Adrenal gland (tissue), 19 donors: ENCODE results near the gene RAD52. TPM values are rescaled to one million over a fixed set of nuclear protein-coding genes. Genes with fewer than 3 reads are reported as not detected.

Experiments used
- DNase-seq, 7 donors: peaks; one replicate each; pipeline ENCODE4 v3.0.0-alpha.2; 2019 to 2020
- H3K27ac ChIP-seq, 5 donors: fragments of 200-600 bp; sonication (generic) in 4 of 5; 1 replicate in 3 of 5; 2 replicates in 2 of 5; pipeline versions ENCODE4 v1.5.1 to v1.8.0; 2016 to 2020; ENCODE audit warnings: mild to moderate bottlenecking in 1 of 5
- H3K27me3 ChIP-seq: fragments of 200-600 bp; 2 replicates; pipeline ENCODE4 v1.8.0; 2021
- H3K36me3 ChIP-seq, 2 donors: fragments of 200-600 bp; replicated peaks in 1 of 2; 1 replicate in 1 of 2; 2 replicates in 1 of 2; pipeline versions ENCODE4 v1.5.1 to v1.8.0; 2018 to 2022
- H3K4me1 ChIP-seq, 2 donors: fragments of 200-600 bp; replicated peaks in 1 of 2; 1 replicate in 1 of 2; 2 replicates in 1 of 2; pipeline versions ENCODE4 v1.5.1 to v1.8.0; 2018 to 2021
- H3K4me3 ChIP-seq, 4 donors: fragments of 200-600 bp; sonication (generic) in 3 of 4; one replicate each; pipeline ENCODE4 v1.5.1; 2016 to 2018
- H3K9me3 ChIP-seq, 3 donors: fragments of 200-600 bp; sonication (generic) in 1 of 3; replicated peaks in 1 of 3; 1 replicate in 2 of 3; 2 replicates in 1 of 3; pipeline versions ENCODE4 v1.5.1 to v1.8.0; 2016 to 2021
- POLR2A ChIP-seq, 2 donors: fragments of 450-650 bp; IDR thresholded peaks; one replicate each; pipeline ENCODE4 v1.6.1; 2017; ENCODE audit warnings: antibody characterized with exemption in 2 of 2, mild to moderate bottlenecking in 2 of 2, moderate library complexity in 1 of 2
- WGBS, 4 donors: extraction: QIAGEN DNeasy Blood & Tissue Kit in 2 of 4; methylation state at CpG; one replicate each; pipeline versions ENCODE4 v1.1.5 to v1.1.7; 2013 to 2017; 5-methylcytosine and 5-hydroxymethylcytosine counted together
- intact Hi-C, 2 donors: fragments of 100-400 bp; cut with DNase I; formaldehyde crosslinking; loops; one replicate each; pipeline versions ENCODE4 v1.14.1 to v1.15.0; 2022 to 2023
- long read RNA-seq, 10 donors: library from polyadenylated mRNA in 3 of 10; unstranded in 2 of 10; stranded (forward) in 1 of 10; transcript quantifications; one replicate each; pipeline ENCODE4 v2.0.0 and lab custom pipeline, GENCODE V29; 2021 to 2026
- polyA plus RNA-seq, 3 donors: library from polyadenylated mRNA; stranded (reverse); fragments of 200-250 nt in 2 of 3; fragments of 350-450 nt in 1 of 3; fragmentation: Illumina TruSeq in 1 of 3; extraction: RNeasy Lipid Tissue Mini Kit (QIAGEN cat#74804) in 1 of 3; gene quantifications; one replicate each; pipeline ENCODE4 v1.2.3, GENCODE V29; 2013 to 2014
- total RNA-seq, 9 donors: library from RNA; depleted of rRNA in 4 of 9; stranded (reverse); fragments of >200 nt in 4 of 9; fragments of 120-200 nt in 1 of 9; fragmentation: NEBNext Ultra II Directional in 1 of 9; extraction: Animal tissue kit (Norgen Biotek cat#: 25700) in 1 of 9; gene quantifications; one replicate each; pipeline versions ENCODE4 v1.1.0 to v1.2.4, GENCODE V29; 2013 to 2023
- TF ChIP-seq, protein P1 (sequence below), 6 experiments: fragments of 450-650 bp in 4 of 6; fragments of 200-600 bp in 2 of 6; sonication (generic) in 1 of 6; IDR thresholded peaks; 1 replicate in 5 of 6; 2 replicates in 1 of 6; pipeline versions ENCODE4 v1.5.1 to v1.8.0; 2016 to 2021; ENCODE audit warnings: antibody characterized with exemption in 6 of 6, mild to moderate bottlenecking in 2 of 6, moderate library complexity in 1 of 6
- donor health status: healthy with polysubstance abuse.
- donor health status: Bipolar disorder and iron deficiency.
- donor health status: DM: yes; HTN: yes; CAD: no.
- donor health status: DM: no; HTN: no; CAD: no.
- donor health status: DM: no; HTN: no; CAD: no.
- donor health status: DM: yes; HTN: yes; CAD: no.

The RAD52 gene
- total RNA-seq (10 to 100 TPM in 5 of 9 donors, 1 to 10 TPM in 4; 5.5 to 22.6 (median 10.7) TPM), polyA plus RNA-seq (10 to 100 TPM; 10.4 to 14.5 (median 11.8) TPM)
- long read RNA-seq, donor 1, partial matches to known transcripts = 0 of 3 reads
- long read RNA-seq, donor 1, other reads (novel, unspliced or antisense) = 0 of 3 reads
- long read RNA-seq, donor 2, partial matches to known transcripts = 0 of 2 reads
- long read RNA-seq, donor 2, other reads (novel, unspliced or antisense) = 0 of 2 reads
- long read RNA-seq, donor 3, partial matches to known transcripts = 0 of 1 reads
- long read RNA-seq, donor 3, other reads (novel, unspliced or antisense) = 0 of 1 reads
- long read RNA-seq, donor 4, partial matches to known transcripts = 1 of 7 reads
- long read RNA-seq, donor 4, other reads (novel, unspliced or antisense) = 5 of 7 reads
- long read RNA-seq, donor 5, partial matches to known transcripts = 0 of 4 reads
- long read RNA-seq, donor 5, other reads (novel, unspliced or antisense) = 2 of 4 reads
- long read RNA-seq, donor 6, partial matches to known transcripts = 1 of 6 reads
- long read RNA-seq, donor 6, other reads (novel, unspliced or antisense) = 4 of 6 reads
- long read RNA-seq, donor 7 = 0 reads
- long read RNA-seq, donor 8 = 0 reads
- long read RNA-seq, donor 9, partial matches to known transcripts = 0 of 2 reads
- long read RNA-seq, donor 9, other reads (novel, unspliced or antisense) = 0 of 2 reads
- long read RNA-seq, donor 10 = 0 reads

DNA sequence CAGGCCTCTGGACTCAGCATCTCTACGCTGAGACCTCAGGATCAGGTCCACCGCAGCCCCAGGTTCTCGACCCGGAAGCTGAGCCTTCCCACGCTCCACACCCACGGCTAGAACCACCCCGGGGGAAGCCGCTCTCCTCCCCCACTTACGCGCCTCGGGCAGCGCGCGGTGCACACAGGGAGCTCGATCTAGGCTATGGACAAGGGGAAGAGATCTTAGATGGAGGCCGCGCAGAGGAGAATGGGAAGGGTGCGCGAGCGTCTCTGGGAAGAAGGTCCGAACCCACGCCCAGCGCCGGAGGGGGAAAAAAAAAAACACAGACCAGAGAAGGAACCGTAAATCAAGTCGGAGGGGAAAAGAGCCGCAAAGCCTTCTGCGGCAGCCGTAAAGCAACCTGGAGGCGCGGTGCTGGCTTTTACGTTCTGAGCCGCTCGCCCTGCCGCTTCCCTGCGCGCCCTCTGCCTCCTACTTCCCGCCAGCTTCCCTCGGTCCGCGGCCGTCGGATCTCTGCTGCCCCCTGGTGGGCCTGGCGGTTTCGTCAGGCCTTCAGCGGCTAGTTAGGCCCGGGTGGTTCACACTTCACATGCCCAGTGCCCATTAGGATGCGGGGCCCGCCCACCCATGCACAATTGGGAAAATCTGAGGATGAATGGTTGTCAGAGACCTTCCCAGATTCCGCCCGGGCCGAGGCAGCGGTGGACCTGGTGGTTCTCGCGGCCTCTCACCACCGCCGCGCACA, at the start of gene RAD52:
TSS of gene RAD52 (minus strand) at position 242 of the 739 bp plus-strand sequence. CDS start 16,636 bp downstream, outside the sequence.
- Histone ChIP-seq H3K27ac (peak within 1 kb of the TSS; percentile 75 to 90 (median 87)), H3K4me1 (peaks cover 0 to 16% of the 10 kb centered on the region in 2 donors), H3K27me3 (no peaks in the 10 kb centered on the region), H3K4me3 (peak within 1 kb of the TSS; percentile 48 to 94 (median 72)), H3K9me3 (no peaks in the 10 kb centered on the region), H3K36me3 (no peaks in the 10 kb centered on the region)
- WGBS, 4 donors = 0 to 1% (median 1%) methylated on average over 11 to 58 of the region's 58 CpGs
- DNase-seq = peak; percentile 96 to 99 (median 97)
- peak; percentile 74 to 85 for TF ChIP-seq POLR2A (IDR thresholded peaks at IDR 0.05)
- TF ChIP-seq, protein P1, sequence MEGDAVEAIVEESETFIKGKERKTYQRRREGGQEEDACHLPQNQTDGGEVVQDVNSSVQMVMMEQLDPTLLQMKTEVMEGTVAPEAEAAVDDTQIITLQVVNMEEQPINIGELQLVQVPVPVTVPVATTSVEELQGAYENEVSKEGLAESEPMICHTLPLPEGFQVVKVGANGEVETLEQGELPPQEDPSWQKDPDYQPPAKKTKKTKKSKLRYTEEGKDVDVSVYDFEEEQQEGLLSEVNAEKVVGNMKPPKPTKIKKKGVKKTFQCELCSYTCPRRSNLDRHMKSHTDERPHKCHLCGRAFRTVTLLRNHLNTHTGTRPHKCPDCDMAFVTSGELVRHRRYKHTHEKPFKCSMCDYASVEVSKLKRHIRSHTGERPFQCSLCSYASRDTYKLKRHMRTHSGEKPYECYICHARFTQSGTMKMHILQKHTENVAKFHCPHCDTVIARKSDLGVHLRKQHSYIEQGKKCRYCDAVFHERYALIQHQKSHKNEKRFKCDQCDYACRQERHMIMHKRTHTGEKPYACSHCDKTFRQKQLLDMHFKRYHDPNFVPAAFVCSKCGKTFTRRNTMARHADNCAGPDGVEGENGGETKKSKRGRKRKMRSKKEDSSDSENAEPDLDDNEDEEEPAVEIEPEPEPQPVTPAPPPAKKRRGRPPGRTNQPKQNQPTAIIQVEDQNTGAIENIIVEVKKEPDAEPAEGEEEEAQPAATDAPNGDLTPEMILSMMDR (IDR thresholded peaks at IDR 0.05) = peak; percentile 96 to 100 (median 99)
- intact Hi-C loops = loop anchor here (5.0 to 10.0 kb wide), 5 partner anchors 115 to 385 kb away; partner anchors contain the start of gene WNK1 (in 1 of the 2)

DNA sequence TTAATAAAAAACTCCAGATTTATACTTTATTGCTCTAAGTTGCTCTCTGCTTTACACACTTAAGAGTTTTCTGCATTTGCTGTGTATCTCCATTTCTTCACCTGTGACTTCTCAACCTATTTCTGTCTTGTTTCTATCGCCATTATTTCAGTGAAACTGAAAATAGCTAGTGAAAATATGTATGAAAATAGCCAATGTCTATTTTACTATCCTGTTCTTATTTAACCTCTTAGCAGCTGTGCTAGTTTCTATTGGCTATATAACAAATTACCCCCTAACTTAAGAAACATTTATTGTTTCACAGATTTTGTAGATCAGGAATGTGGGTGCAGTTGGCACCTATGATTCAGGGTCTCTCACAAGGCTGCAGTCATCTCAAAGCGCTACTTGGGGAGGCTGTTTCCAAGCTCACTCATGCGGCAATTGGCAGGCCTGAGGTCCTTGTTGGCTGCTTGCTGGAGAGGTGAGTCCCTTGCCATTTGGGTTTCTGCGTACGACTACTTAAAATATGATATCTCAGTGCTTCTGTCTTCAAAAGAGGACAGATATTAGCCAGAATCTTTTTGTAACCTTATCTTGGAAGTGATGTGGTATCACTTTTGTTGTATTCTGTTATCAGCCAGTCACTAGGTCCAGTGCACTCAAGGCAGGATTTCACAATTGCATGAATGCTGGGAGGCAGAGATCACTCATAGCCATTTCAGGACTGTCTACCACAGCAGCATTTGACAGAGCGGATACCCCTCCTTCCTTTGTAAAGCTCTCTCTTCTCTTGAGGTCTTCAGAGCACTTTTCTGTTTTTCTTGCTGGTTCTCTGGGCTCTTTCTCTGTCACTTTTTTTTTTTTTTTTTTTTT, 48.8 kb upstream of the RAD52 start:
- peak in 5 of 7 donors; percentile 36 to 65 (median 53) for DNase-seq
- H3K4me1 ChIP-seq = peaks cover 10 to 32% of the 10 kb centered on the region in 2 donors
- no peak overlapping the region for H3K4me3 ChIP-seq
- H3K36me3 ChIP-seq = no peaks in the 10 kb centered on the region
- peak overlapping the region in 4 of 5 donors; percentile 4 to 68 (median 14) for H3K27ac ChIP-seq
- 47 to 56% (median 50%) methylated on average over 5 to 6 of the region's 6 CpGs for WGBS, 4 donors
- H3K9me3 ChIP-seq = no peaks in the 10 kb centered on the region
- no peak for TF ChIP-seq POLR2A (IDR thresholded peaks at IDR 0.05)
- TF ChIP-seq, protein P1 (IDR thresholded peaks at IDR 0.05) = no peak
- intact Hi-C loops = loop anchor here in 1 of 2 donors (10.0 kb wide), 1 partner anchor 77 kb away; no protein-coding TSS in a partner anchor
- H3K27me3 ChIP-seq = no peaks in the 10 kb centered on the region

DNA sequence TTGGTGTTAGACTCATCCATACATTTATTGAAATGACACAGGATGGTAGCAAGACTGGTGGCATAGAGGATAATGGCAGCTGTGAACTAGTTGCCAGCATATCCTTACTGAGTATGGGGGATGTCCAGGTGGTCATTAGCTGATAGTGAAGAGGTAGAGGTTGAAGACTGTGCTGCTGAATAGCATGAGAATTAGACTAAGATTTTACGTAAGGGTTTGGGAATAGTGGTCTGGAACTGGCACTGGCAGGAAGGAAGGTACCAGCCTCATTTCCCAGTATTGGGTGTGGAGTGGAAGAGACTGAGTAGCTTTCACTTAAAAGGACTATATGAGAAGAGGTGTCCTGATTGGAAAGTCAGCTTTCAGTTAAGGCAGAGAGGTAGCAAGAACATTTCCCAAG, 48.0 kb upstream of the RAD52 start:
- no peak overlapping the region for H3K4me3 ChIP-seq
- H3K9me3 ChIP-seq = no peaks in the 10 kb centered on the region
- no peaks in the 10 kb centered on the region for H3K27me3 ChIP-seq
- intact Hi-C loops = loop anchor here in 1 of 2 donors (10.0 kb wide), 1 partner anchor 77 kb away; no protein-coding TSS in a partner anchor
- no peaks in the 10 kb centered on the region for H3K36me3 ChIP-seq
- DNase-seq = no peak
- no peak for TF ChIP-seq POLR2A (IDR thresholded peaks at IDR 0.05)
- TF ChIP-seq, protein P1 (IDR thresholded peaks at IDR 0.05) = no peak
- no peak overlapping the region for H3K27ac ChIP-seq
- 87 to 96% (median 92%) methylated on average over 1 of the region's 1 CpG for WGBS, 4 donors
- H3K4me1 ChIP-seq = peaks cover 8 to 37% of the 10 kb centered on the region in 2 donors
